Stimulated activated memory B cell treated with anti-CD40 and anti-IgM and Interleukin-4, amounts not matched to agents 10 μg/mL and 1 μg/mL and 100 μg/mL, for 72 hours (primary cell): ENCODE measurements around the gene SERPING1.

Experiments
- ATAC-seq: fragments of 150-1000 bp; cut with Tn5 transposase; 2 replicates; pipeline ENCODE4 v1.10.0; 2021
- H3K27ac Mint-ChIP-seq: one replicate; pipeline ENCODE4 v1.8.0; 2022; ENCODE audit warnings: mild to moderate bottlenecking, mixed read lengths
- H3K27me3 Mint-ChIP-seq: one replicate; pipeline ENCODE4 v1.8.0; 2022; ENCODE audit warnings: mixed read lengths
- H3K36me3 Mint-ChIP-seq: one replicate; pipeline ENCODE4 v1.8.0; 2022; ENCODE audit warnings: mixed read lengths
- H3K4me1 Mint-ChIP-seq: one replicate; pipeline ENCODE4 v1.8.0; 2022; ENCODE audit warnings: mixed read lengths
- H3K4me3 Mint-ChIP-seq: one replicate; pipeline ENCODE4 v1.8.0; 2022; ENCODE audit warnings: mild to moderate bottlenecking, moderate library complexity, mixed read lengths
- H3K9me3 Mint-ChIP-seq: one replicate; pipeline ENCODE4 v1.8.0; 2022; ENCODE audit warnings: mixed read lengths

Gene SERPING1

GRCh38 chr11:57584341-57584740, 13.1 kb upstream of the SERPING1 start:
- no peaks in the 10 kb centered on the region for H3K9me3 Mint-ChIP-seq
- no peaks in the 10 kb centered on the region for H3K36me3 Mint-ChIP-seq
- peaks cover 20% of the 10 kb centered on the region for H3K4me1 Mint-ChIP-seq
- H3K4me3 Mint-ChIP-seq, result no peak overlapping the region
- no peak for ATAC-seq
- H3K27ac Mint-ChIP-seq, result no peak overlapping the region
- no peaks in the 10 kb centered on the region for H3K27me3 Mint-ChIP-seq

- H3K9me3 Mint-ChIP-seq, result no peaks in the 10 kb centered on the region
- H3K27ac Mint-ChIP-seq, result no peak overlapping the region
- no peaks in the 10 kb centered on the region for H3K27me3 Mint-ChIP-seq
- peaks cover 20% of the 10 kb centered on the region for H3K4me1 Mint-ChIP-seq
- no peaks in the 10 kb centered on the region for H3K36me3 Mint-ChIP-seq
- peak; percentile 62 for ATAC-seq
- no peak overlapping the region for H3K4me3 Mint-ChIP-seq
These were observed 12.2 kb upstream of the SERPING1 start for GRCh38 chr11:57585301-57585700.

- Mint-ChIP-seq H3K27me3 (peaks cover 12% of the 10 kb centered on the region), H3K36me3 (no peaks in the 10 kb centered on the region), H3K27ac (no peak overlapping the region), H3K9me3 (no peaks in the 10 kb centered on the region), H3K4me3 (no peak overlapping the region), H3K4me1 (peaks cover 20% of the 10 kb centered on the region)
- ATAC-seq, result no peak
These were observed 10.7 kb upstream of the SERPING1 start for GRCh38 chr11:57586711-57587245.

GRCh38 chr11:57588046-57588710, 9.3 kb upstream of the SERPING1 start:
- no peak overlapping the region for H3K4me3 Mint-ChIP-seq
- no peaks in the 10 kb centered on the region for H3K9me3 Mint-ChIP-seq
- ATAC-seq, result peak; percentile 34
- no peaks in the 10 kb centered on the region for H3K36me3 Mint-ChIP-seq
- peaks cover 20% of the 10 kb centered on the region for H3K4me1 Mint-ChIP-seq
- H3K27ac Mint-ChIP-seq, result no peak overlapping the region
- peaks cover 26% of the 10 kb centered on the region for H3K27me3 Mint-ChIP-seq

GRCh38 chr11:57596266-57596885, 1.1 kb upstream of the SERPING1 start:
- H3K27ac Mint-ChIP-seq, result no peak overlapping the region
- H3K4me1 Mint-ChIP-seq, result no peaks in the 10 kb centered on the region
- no peak overlapping the region for H3K4me3 Mint-ChIP-seq
- no peak for ATAC-seq
- H3K9me3 Mint-ChIP-seq, result no peaks in the 10 kb centered on the region
- peaks cover 87% of the 10 kb centered on the region for H3K27me3 Mint-ChIP-seq
- no peaks in the 10 kb centered on the region for H3K36me3 Mint-ChIP-seq

- peak; percentile 49 for ATAC-seq
- no peak overlapping the region for H3K4me3 Mint-ChIP-seq
- no peaks in the 10 kb centered on the region for H3K36me3 Mint-ChIP-seq
- H3K27ac Mint-ChIP-seq, result no peak overlapping the region
- peaks cover 81% of the 10 kb centered on the region for H3K27me3 Mint-ChIP-seq
- no peaks in the 10 kb centered on the region for H3K4me1 Mint-ChIP-seq
- no peaks in the 10 kb centered on the region for H3K9me3 Mint-ChIP-seq
These were observed 688 bp downstream of the SERPING1 start for GRCh38 chr11:57597916-57598830.

- Mint-ChIP-seq H3K4me3 (no peak overlapping the region), H3K4me1 (no peaks in the 10 kb centered on the region), H3K27me3 (peaks cover 75% of the 10 kb centered on the region), H3K9me3 (no peaks in the 10 kb centered on the region), H3K27ac (no peak overlapping the region), H3K36me3 (no peaks in the 10 kb centered on the region)
- no peak for ATAC-seq
These were observed 1.3 kb downstream of the SERPING1 start for GRCh38 chr11:57598831-57599155.

GRCh38 chr11:57599381-57599780, 1.9 kb downstream of the SERPING1 start:
- Mint-ChIP-seq H3K4me3 (no peak overlapping the region), H3K4me1 (no peaks in the 10 kb centered on the region), H3K36me3 (no peaks in the 10 kb centered on the region), H3K27me3 (peaks cover 69% of the 10 kb centered on the region), H3K27ac (no peak overlapping the region), H3K9me3 (no peaks in the 10 kb centered on the region)
- ATAC-seq, result no peak

- Mint-ChIP-seq H3K27ac (no peak overlapping the region), H3K36me3 (no peaks in the 10 kb centered on the region), H3K9me3 (no peaks in the 10 kb centered on the region), H3K27me3 (peaks cover 57% of the 10 kb centered on the region), H3K4me3 (no peak overlapping the region), H3K4me1 (no peaks in the 10 kb centered on the region)
- no peak for ATAC-seq
These were observed 3.8 kb downstream of the SERPING1 start for GRCh38 chr11:57601297-57601696.

- Mint-ChIP-seq H3K36me3 (no peaks in the 10 kb centered on the region), H3K27me3 (peaks cover 31% of the 10 kb centered on the region), H3K4me1 (no peaks in the 10 kb centered on the region), H3K9me3 (no peaks in the 10 kb centered on the region), H3K27ac (no peak overlapping the region), H3K4me3 (no peak overlapping the region)
- no peak for ATAC-seq
These were observed 7.0 kb downstream of the SERPING1 start for GRCh38 chr11:57604296-57605027.

- Mint-ChIP-seq H3K4me1 (no peaks in the 10 kb centered on the region), H3K36me3 (no peaks in the 10 kb centered on the region), H3K27ac (no peak overlapping the region), H3K4me3 (no peak overlapping the region), H3K27me3 (peaks cover 26% of the 10 kb centered on the region), H3K9me3 (no peaks in the 10 kb centered on the region)
- ATAC-seq, result no peak
These were observed 7.5 kb downstream of the SERPING1 start for GRCh38 chr11:57605028-57605420.

- no peak overlapping the region for H3K4me3 Mint-ChIP-seq
- H3K27me3 Mint-ChIP-seq, result peaks cover 27% of the 10 kb centered on the region
- no peak overlapping the region for H3K27ac Mint-ChIP-seq
- H3K36me3 Mint-ChIP-seq, result no peaks in the 10 kb centered on the region
- no peaks in the 10 kb centered on the region for H3K4me1 Mint-ChIP-seq
- no peaks in the 10 kb centered on the region for H3K9me3 Mint-ChIP-seq
- ATAC-seq, result no peak
These were observed 12.7 kb downstream of the SERPING1 start for GRCh38 chr11:57610170-57610569.

GRCh38 chr11:57614234-57614772, 16.8 kb downstream of the SERPING1 start:
- H3K27me3 Mint-ChIP-seq, result peaks cover 37% of the 10 kb centered on the region
- H3K4me3 Mint-ChIP-seq, result no peak overlapping the region
- H3K4me1 Mint-ChIP-seq, result no peaks in the 10 kb centered on the region
- H3K27ac Mint-ChIP-seq, result no peak overlapping the region
- ATAC-seq, result no peak
- H3K9me3 Mint-ChIP-seq, result peaks cover 2% of the 10 kb centered on the region
- no peaks in the 10 kb centered on the region for H3K36me3 Mint-ChIP-seq

GRCh38 chr11:57615308-57615707, 17.8 kb downstream of the SERPING1 start:
- Mint-ChIP-seq H3K27me3 (peaks cover 39% of the 10 kb centered on the region), H3K36me3 (no peaks in the 10 kb centered on the region), H3K4me1 (no peaks in the 10 kb centered on the region), H3K27ac (no peak overlapping the region), H3K4me3 (no peak overlapping the region), H3K9me3 (peaks cover 2% of the 10 kb centered on the region)
- ATAC-seq, result no peak

GRCh38 chr11:57616595-57616994, 19.1 kb downstream of the SERPING1 start:
- no peaks in the 10 kb centered on the region for H3K36me3 Mint-ChIP-seq
- H3K27me3 Mint-ChIP-seq, result peaks cover 41% of the 10 kb centered on the region
- H3K27ac Mint-ChIP-seq, result no peak overlapping the region
- no peak overlapping the region for H3K4me3 Mint-ChIP-seq
- no peak for ATAC-seq
- H3K9me3 Mint-ChIP-seq, result peaks cover 4% of the 10 kb centered on the region
- H3K4me1 Mint-ChIP-seq, result no peaks in the 10 kb centered on the region
